HG02970 (cell line): ENCODE results near the gene ARPIN.

Source experiments
- ATAC-seq: cut with Tn5 transposase; IDR thresholded peaks from one replicate; pipeline ENCODE4 v1.9.1; 2021; ENCODE audit warnings: mild to moderate bottlenecking, moderate library complexity, moderate number of reproducible peaks; ENCODE audit not compliant: unreplicated experiment, low FRiP score

The ARPIN gene

DNA sequence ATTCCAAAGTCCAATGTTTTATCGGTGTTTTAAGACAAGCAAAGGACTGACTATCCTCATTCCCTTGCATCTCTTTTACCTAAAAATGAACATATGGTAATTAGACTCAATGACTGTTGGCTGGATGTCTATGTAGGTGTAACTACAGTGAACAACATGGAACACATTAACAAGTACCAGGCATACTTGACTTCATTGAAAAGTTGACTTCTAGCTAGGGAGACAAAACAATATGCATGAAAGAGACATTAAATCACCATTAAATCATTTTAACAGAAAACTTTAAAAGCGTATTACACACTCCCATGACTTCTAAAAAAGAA is 63.8 kb downstream of the ARPIN start:
- ATAC-seq = no peak

DNA sequence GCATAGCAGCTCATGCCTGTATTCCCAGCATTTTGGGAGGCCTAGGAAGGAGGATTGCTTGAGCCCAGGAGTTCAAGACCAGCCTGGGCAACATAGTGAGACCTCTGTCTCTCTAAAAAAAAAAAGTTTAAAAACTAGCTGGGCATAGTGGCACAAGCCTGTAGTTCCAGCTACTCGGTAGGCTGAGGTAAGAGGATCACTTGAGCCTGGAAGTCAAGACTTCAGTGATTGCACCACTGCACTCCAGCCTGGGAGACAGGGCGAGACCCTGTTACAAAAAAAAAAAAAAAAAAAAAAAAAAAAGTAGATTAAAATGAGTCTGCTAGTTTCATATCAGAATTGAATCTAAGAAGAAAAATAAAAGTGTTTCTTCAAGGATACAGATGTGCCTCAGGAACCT is 65.7 kb downstream of the ARPIN start:
- ATAC-seq = no peak

DNA sequence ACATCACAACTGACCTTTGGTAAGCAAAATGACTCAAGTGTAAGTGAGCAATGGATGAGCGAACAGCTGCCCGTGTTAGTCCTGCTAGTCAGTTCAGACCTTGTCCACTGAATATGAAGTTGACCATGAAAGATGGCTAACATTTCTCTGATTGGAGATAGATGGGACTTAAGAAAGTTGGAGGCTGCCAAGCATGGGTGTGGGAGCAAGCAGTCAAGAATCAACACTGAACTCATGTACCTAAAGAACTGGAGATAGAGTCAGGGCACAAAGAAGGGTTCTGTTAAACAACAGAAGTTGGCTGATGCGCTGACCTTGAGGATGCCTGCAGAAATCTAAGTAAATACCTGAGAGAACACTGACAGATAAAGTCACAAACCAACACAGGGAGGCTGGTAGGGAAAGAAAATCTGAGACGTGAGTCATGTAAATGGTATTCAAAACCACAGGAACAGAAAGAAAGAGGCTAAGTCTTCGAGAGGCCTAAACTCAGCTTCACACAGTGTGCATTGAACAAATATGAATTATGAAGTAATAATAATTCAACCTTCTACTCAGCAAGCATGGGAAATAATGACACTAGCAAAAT is 67.4 kb downstream of the ARPIN start:
- no peak for ATAC-seq
